ENCODE results near the gene KDSR.

DNA sequence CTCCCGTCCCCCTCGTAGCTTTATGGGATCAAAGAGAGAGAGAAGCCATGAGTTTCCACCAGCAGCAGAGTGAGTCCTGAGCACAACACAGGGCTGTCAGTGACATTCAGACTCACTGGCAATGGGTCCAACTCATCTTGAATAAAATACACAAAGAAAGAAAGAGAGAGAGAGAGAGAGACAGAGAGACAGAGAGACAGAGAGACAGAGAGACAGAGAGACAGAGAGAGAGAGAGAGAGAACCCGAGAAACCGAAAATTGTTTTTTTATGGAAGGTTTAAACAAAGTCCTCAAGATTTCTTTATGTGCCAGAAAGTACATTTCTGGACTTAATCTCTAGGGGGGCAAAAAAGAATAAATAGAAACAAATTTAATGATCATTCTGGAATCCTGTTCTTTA, 35.9 kb downstream of the KDSR start:
- TF ChIP-seq POU5F1 (IDR thresholded peaks at IDR 0.05; ENCODE audit: borderline replicate concordance, low read depth, low read length, partially characterized antibody) (no peak), RNF2 (IDR thresholded peaks at IDR 0.05) (no peak), HMG20A (CRISPR knock-in tag; conservative IDR thresholded peaks at IDR 0.05) (no peak), FOXA1 (IDR thresholded peaks at IDR 0.05; ENCODE audit: borderline replicate concordance) (no peak), POLR2A (conservative IDR thresholded peaks at IDR 0.05) (no peak)
